ENCODE data around the gene IL12A.

Gene IL12A

DNA sequence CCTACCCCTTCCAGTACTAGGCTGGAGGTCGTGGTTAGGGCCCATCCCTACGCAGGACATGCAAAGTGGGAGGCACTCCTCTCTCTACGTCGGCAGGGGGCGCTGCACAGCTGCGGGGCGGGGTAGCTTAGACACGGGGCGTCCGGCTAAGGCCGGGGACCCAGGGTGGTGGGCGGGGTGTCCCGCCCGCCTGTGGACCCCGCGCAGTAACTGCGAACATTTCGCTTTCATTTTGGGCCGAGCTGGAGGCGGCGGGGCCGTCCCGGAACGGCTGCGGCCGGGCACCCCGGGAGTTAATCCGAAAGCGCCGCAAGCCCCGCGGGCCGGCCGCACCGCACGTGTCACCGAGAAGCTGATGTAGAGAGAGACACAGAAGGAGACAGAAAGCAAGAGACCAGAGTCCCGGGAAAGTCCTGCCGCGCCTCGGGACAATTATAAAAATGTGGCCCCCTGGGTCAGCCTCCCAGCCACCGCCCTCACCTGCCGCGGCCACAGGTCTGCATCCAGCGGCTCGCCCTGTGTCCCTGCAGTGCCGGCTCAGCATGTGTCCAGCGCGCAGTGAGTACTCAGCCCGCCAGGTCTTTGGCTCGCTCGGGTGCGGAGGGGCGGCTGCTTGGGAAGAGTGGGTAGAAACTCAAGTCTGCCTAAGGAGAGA is at the start of gene IL12A:
IL12A (plus strand) TSS at position 219 of the 655 bp plus-strand sequence.
- peak; percentile 88 for DNase-seq (ENCODE audit: low spot score)
- TF ChIP-seq, protein P1, sequence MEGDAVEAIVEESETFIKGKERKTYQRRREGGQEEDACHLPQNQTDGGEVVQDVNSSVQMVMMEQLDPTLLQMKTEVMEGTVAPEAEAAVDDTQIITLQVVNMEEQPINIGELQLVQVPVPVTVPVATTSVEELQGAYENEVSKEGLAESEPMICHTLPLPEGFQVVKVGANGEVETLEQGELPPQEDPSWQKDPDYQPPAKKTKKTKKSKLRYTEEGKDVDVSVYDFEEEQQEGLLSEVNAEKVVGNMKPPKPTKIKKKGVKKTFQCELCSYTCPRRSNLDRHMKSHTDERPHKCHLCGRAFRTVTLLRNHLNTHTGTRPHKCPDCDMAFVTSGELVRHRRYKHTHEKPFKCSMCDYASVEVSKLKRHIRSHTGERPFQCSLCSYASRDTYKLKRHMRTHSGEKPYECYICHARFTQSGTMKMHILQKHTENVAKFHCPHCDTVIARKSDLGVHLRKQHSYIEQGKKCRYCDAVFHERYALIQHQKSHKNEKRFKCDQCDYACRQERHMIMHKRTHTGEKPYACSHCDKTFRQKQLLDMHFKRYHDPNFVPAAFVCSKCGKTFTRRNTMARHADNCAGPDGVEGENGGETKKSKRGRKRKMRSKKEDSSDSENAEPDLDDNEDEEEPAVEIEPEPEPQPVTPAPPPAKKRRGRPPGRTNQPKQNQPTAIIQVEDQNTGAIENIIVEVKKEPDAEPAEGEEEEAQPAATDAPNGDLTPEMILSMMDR (IDR thresholded peaks at IDR 0.05; ENCODE audit: extremely low read depth, missing control alignments) = peak; percentile 83

DNA sequence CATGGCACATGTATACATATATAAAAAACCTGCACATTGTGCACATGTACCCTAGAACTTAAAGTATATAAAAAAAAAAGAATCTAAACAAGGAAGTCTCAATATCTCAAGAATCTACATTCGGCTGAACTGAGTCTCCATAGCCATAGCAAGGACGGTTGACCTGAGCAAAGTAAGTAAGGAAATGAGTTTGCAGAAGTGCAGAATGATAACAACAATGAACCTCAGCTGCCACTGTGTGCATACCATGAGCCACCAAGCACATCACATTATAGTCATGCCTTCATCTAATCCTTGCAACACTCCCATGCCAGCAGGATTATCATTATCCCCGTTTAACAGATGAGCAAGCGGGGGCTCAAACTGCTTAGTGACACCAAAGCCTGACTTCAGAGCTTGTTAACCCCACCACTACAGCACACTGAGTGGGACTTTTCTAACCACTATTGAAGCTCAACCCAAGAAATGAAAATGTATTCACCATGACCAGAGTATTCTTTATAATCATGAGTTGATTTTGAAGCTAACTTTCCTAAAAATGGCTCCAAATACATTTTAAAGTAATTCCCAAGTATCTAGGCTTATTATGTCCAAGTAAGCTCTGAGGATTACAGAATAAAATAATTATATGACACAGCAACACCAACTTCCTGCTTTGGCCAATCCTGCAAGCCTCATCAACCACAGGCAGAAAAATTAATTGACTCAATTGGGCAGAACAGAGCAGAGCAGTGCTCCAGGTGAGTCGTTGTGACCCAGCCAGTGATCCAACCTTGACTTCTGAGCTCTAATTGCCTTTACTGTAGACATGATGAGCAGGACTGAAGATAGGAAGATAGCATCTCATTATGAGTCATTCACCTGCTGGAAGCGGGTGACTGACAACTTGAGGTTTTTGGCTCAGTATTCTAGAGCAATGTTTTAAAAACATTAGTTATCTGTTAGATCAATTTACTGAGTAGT is 47.3 kb upstream of the IL12A start:
- no peak for DNase-seq (ENCODE audit: low spot score)
- TF ChIP-seq, protein P1 (IDR thresholded peaks at IDR 0.05; ENCODE audit: extremely low read depth, missing control alignments) = no peak

DNA sequence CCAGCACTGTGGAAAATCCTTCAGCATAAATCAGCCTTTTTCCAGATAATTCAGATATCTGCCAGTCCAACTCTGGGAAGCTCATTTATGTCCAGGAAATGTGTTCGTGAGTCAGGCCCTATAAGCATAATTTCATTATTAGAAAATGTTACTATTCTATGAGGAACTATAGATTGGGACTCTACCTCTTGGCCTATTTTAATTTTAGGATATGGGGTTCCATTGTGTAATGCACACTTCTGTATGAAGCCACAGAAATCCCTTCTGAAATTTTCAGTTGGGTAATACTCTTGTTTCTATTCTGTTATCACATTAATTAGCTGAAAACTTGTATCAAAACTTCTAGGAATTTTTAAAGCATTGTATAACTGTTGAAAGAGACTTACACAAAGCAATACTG is 43.9 kb upstream of the IL12A start:
- TF ChIP-seq, protein P1 (IDR thresholded peaks at IDR 0.05; ENCODE audit: extremely low read depth, missing control alignments) = no peak
- DNase-seq (ENCODE audit: low spot score) = no peak

DNA sequence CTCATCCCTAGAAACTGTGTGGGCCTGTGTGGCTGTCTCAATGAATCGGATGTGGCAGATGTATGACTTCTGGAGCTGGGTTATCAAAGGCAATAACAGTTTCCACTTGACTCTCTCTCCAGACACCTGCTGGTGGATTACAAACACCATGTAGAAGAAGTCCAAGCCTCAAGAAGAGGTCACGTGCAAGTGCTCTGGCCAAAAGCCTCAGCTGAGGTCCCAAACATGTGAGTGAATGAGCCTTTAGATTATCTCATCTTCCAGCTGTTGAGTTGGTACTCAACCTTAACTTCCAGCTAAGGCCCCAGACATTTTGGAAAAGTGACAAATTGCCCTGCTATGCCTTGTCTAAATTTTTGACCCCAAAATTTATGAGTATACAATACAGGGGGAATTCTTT is 42.7 kb upstream of the IL12A start:
- no peak for DNase-seq (ENCODE audit: low spot score)

DNA sequence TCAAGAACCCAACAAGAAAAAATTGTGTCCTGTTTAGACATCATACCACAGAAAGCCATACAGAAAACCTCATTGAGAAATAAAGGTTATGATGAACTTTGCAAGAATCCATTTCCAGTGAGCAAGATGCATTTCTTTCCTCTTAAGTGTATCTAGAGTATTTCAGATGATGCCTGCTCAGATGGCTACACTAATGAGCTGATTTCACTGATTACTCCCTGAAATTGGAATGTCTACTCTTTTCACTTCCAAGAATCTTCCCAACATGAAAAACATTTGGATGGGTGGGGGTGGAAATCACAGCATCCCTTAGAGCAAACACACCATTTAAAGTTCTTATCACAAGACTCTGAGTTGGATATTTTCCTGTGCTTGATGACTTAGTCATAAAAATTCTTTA is 41.4 kb upstream of the IL12A start:
- no peak for DNase-seq (ENCODE audit: low spot score)
- TF ChIP-seq, protein P1 (IDR thresholded peaks at IDR 0.05; ENCODE audit: extremely low read depth, missing control alignments) = no peak

More for the DNA sequence above, 42.7 kb upstream of the IL12A start:
- TF ChIP-seq, protein P1 (IDR thresholded peaks at IDR 0.05; ENCODE audit: extremely low read depth, missing control alignments) = no peak

DNA sequence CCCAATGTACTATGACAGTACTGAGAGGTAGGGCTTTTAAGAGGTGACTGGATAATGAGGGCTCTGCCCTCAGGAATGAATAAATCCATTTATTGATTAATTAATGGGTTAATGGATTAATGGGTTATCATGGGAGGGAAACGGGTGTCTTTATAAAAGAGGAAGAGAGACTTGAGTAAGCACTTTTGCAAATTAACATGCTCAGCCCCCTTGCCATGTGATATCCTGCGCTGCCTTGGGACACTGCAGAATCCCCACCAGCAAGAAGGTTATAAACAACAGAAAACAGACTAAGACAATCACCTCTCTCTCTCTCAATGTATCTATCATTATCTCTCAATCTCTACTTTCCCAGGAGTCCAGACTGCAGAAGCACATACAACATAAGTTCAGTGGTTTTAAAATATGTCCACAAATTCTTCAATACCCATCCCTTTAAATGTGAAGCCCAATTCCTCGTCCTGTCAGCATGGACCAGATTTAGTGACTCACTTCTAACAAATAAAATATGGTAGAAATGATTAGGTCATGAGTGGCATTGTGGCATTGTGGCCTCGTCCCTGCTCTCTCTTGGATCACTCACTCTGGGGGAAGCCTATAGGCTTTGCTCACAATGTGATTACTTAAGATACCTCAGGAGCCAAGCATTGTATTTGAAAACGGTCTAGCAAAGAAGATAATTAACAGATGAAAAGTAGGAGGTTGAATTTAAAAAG is 40.0 kb upstream of the IL12A start:
- TF ChIP-seq, protein P1 (IDR thresholded peaks at IDR 0.05; ENCODE audit: extremely low read depth, missing control alignments) = no peak
- DNase-seq (ENCODE audit: low spot score) = no peak
